GM23338 (cell line): ENCODE data around the gene CCDC27. TPM values are rescaled to one million over a fixed set of nuclear protein-coding genes. Genes with fewer than 3 reads are reported as not detected.

Experiments used
- ATAC-seq: fragments of 200-7000 bp; cut with Tn5 transposase; 3 replicates; pipeline ENCODE4 v1.9.1; 2020
- DNase-seq: peaks from one replicate; pipeline ENCODE4 v3.0.0-alpha.2; 2015; ENCODE audit warnings: low spot score
- H2AFZ ChIP-seq: fragments of 200-600 bp; sonication (generic); 2 replicates; pipeline ENCODE4 v1.8.0; 2016; ENCODE audit warnings: antibody characterized with exemption, mild to moderate bottlenecking, moderate library complexity
- H3F3A ChIP-seq: fragments of 200-600 bp; sonication (generic); replicated peaks from 2 replicates; pipeline ENCODE4 v1.8.0; 2017; ENCODE audit warnings: antibody characterized with exemption, mixed run types, low read depth
- H3K27ac ChIP-seq: fragments of 200-600 bp; sonication (generic); 2 replicates; pipeline ENCODE4 v1.6.1; 2016; ENCODE audit warnings: low read depth
- H3K27me3 ChIP-seq: fragments of 200-600 bp; sonication (generic); 2 replicates; pipeline ENCODE4 v1.8.0; 2016; ENCODE audit warnings: mild to moderate bottlenecking, mixed run types, moderate library complexity; ENCODE audit not compliant: insufficient read depth
- H3K36me3 ChIP-seq: fragments of 200-600 bp; sonication (generic); 2 replicates; pipeline ENCODE4 v1.8.0; 2016; ENCODE audit warnings: mild to moderate bottlenecking; ENCODE audit not compliant: insufficient read depth
- H3K4me1 ChIP-seq: fragments of 200-600 bp; sonication (generic); 2 replicates; pipeline ENCODE4 v1.8.0; 2016; ENCODE audit warnings: mild to moderate bottlenecking, moderate library complexity; ENCODE audit not compliant: insufficient read depth
- H3K4me2 ChIP-seq: fragments of 200-600 bp; sonication (generic); 2 replicates; pipeline ENCODE4 v1.7.1; 2017; ENCODE audit warnings: mixed run types
- H3K4me3 ChIP-seq: fragments of 200-600 bp; sonication (generic); 2 replicates; pipeline ENCODE4 v1.6.1; 2016; ENCODE audit warnings: mixed run types
- H3K79me2 ChIP-seq: fragments of 200-600 bp; sonication (generic); replicated peaks from 2 replicates; pipeline ENCODE4 v1.8.0; 2017; ENCODE audit warnings: mild to moderate bottlenecking; ENCODE audit not compliant: insufficient read depth
- H3K9me2 ChIP-seq: fragments of 200-600 bp; sonication (generic); 2 replicates; pipeline ENCODE4 v1.8.0; 2017; ENCODE audit not compliant: insufficient read depth
- H4K20me1 ChIP-seq: fragments of 200-600 bp; sonication (generic); replicated peaks from 2 replicates; pipeline ENCODE4 v1.8.0; 2017; ENCODE audit warnings: mild to moderate bottlenecking; ENCODE audit not compliant: insufficient read depth
- H3K27ac Mint-ChIP-seq: 2 replicates; pipeline ENCODE4 v1.8.0; 2020; ENCODE audit warnings: inconsistent platforms, mild to moderate bottlenecking, moderate library complexity, mixed read lengths
- H3K27me3 Mint-ChIP-seq: 3 replicates; pipeline ENCODE4 v1.8.0; 2022; ENCODE audit warnings: low read depth, mild to moderate bottlenecking, moderate library complexity, mixed read lengths, inconsistent platforms; ENCODE audit not compliant: insufficient read depth, poor library complexity
- H3K36me3 Mint-ChIP-seq: 3 replicates; pipeline ENCODE4 v1.8.0; 2021; ENCODE audit warnings: low read depth, mild to moderate bottlenecking, inconsistent platforms, moderate library complexity, mixed read lengths
- H3K4me1 Mint-ChIP-seq: 3 replicates; pipeline ENCODE4 v1.8.0; 2020; ENCODE audit warnings: mild to moderate bottlenecking, inconsistent platforms, mixed read lengths
- H3K4me3 Mint-ChIP-seq: 3 replicates; pipeline ENCODE4 v1.8.0; 2021; ENCODE audit warnings: moderate library complexity, mild to moderate bottlenecking, inconsistent platforms, mixed read lengths
- H3K9me3 Mint-ChIP-seq: 3 replicates; pipeline ENCODE4 v1.8.0; 2020; ENCODE audit warnings: moderate library complexity, mild to moderate bottlenecking, inconsistent platforms, mixed read lengths
- CREB1 ChIP-seq: fragments of 250-450 bp; sonication (Bioruptor Pico); IDR thresholded peaks from 2 replicates; pipeline ENCODE4 v1.5.0; 2020; ENCODE audit warnings: low read depth, mild to moderate bottlenecking, moderate library complexity
- EZH2 ChIP-seq: fragments of 200-600 bp; sonication (generic); IDR thresholded peaks from one replicate; pipeline ENCODE4 v1.8.0; 2017; ENCODE audit warnings: antibody characterized with exemption, mild to moderate bottlenecking, low read depth; ENCODE audit not compliant: unreplicated experiment
- EZH2phosphoT487 ChIP-seq: fragments of 200-600 bp; sonication (generic); IDR thresholded peaks from one replicate; pipeline ENCODE4 v1.8.1; 2018; ENCODE audit warnings: antibody characterized with exemption; ENCODE audit not compliant: unreplicated experiment
- JUNB ChIP-seq: IDR thresholded peaks from one replicate; pipeline ENCODE4 v1.6.1; 2016; ENCODE audit warnings: antibody characterized with exemption; ENCODE audit not compliant: unreplicated experiment
- NANOG ChIP-seq: IDR thresholded peaks from 2 replicates; pipeline ENCODE4 v1.6.1; 2016; ENCODE audit warnings: antibody characterized with exemption, borderline replicate concordance
- POLR2AphosphoS5 ChIP-seq: IDR thresholded peaks from 2 replicates; pipeline ENCODE4 v1.6.1; 2016; ENCODE audit warnings: antibody characterized with exemption, low read depth
- REST ChIP-seq: IDR thresholded peaks from one replicate; pipeline ENCODE4 v1.6.1; 2018; ENCODE audit warnings: antibody characterized with exemption; ENCODE audit not compliant: unreplicated experiment
- STAT1 ChIP-seq: IDR thresholded peaks from one replicate; pipeline ENCODE4 v1.6.1; 2016; ENCODE audit warnings: antibody characterized with exemption; ENCODE audit not compliant: unreplicated experiment
- ZNF114 ChIP-seq: fragments of 250-450 bp; sonication (Bioruptor Pico); IDR thresholded peaks from 2 replicates; pipeline ENCODE4 v1.5.0; 2020; ENCODE audit warnings: mild to moderate bottlenecking, moderate library complexity
- ZNF331 ChIP-seq: fragments of 250-450 bp; sonication (Bioruptor Pico); IDR thresholded peaks from 2 replicates; pipeline ENCODE4 v1.5.0; 2020; ENCODE audit warnings: low read depth, mild to moderate bottlenecking, moderate library complexity
- polyA plus RNA-seq: library from polyadenylated mRNA; unstranded; fragments of >200 nt; fragmentation: Nextera tagmentation; extraction: Ambion mirVana; gene quantifications from 2 replicates; pipeline ENCODE4 v1.2.1, GENCODE V29; 2016
- total RNA-seq: library from RNA; depleted of rRNA; stranded (reverse); fragments of >200 nt; shearing (Covaris generic); gene quantifications from 2 replicates; pipeline ENCODE4 v1.2.3, GENCODE V29; 2014
- TF ChIP-seq, protein P1 (sequence below), 2 experiments: fragments of 200-600 bp in 1 of 2; sonication (generic) in 1 of 2; conservative IDR thresholded peaks; 2 replicates each; pipeline versions ENCODE4 v1.5.1 to v1.6.1; 2016 to 2017; ENCODE audit warnings: antibody characterized with exemption in 2 of 2, low read depth in 2 of 2, mild to moderate bottlenecking in 2 of 2, moderate library complexity in 1 of 2
- TF ChIP-seq, protein P2 (sequence below): IDR thresholded peaks from 2 replicates; pipeline ENCODE4 v1.6.1; 2016; ENCODE audit warnings: antibody characterized with exemption

CCDC27 gene
- total and polyA plus RNA-seq, 2 experiments from 2014 or later = 0.18 to 0.45 TPM

DNA sequence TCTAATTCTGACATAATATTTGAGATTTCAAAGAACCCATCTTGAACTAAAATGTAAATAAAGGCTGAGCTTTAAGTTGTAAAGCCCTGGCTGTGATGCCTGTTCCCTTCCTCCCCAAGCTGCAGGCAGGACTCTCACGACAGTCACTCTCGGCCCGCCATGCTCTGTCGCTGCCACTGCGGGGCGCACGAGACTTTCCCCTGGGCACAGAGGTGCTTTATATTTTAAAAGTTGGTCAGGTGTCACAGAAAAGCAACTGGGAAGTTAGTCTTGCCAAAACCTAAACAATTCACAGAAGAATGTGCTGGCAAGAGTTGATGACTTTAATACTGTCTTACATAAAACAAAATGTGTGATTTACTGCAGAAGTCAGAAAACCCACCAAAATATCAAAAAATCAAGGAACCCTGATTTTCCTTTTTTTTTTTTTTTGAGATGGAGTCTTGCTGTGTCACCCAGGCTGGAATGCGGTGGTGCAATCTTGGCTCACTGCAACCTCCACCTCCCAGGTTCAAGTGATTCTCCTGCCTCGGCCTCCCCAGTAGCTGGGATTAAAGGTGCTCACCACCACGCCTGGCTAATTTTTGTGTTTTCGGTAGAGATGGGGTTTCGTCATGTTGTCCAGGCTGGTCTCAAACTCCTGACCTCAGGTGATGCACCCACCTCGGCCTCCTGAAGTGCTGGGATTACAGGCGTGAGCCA lies 33.4 kb downstream of the CCDC27 start:
- Histone ChIP-seq H3K27ac (peak overlapping the region; percentile 66; the same call in 1 of the 2 replicates), H3K79me2 (peaks cover 30% of the 10 kb centered on the region), H4K20me1 (peaks cover 13% of the 10 kb centered on the region), H3K4me2 (no peak overlapping the region), H3K4me1 (peaks cover 6% of the 10 kb centered on the region; the same call in 1 of the 2 replicates), H3K27me3 (no peaks in the 10 kb centered on the region), H3K4me3 (no peak overlapping the region), H2AFZ (no peak overlapping the region), H3K36me3 (peaks cover 30% of the 10 kb centered on the region), H3F3A (0 out of 2 replicates have a peak, but pooled peaks cover 5% of the 10 kb centered on the region), H3K9me2 (no peaks in the 10 kb centered on the region)
- DNase-seq = peak; percentile 82
- Mint-ChIP-seq H3K9me3 (no peaks in the 10 kb centered on the region), H3K27ac (peak overlapping the region; percentile 24; the same call in 1 of the 2 replicates), H3K4me3 (no peak overlapping the region; the same call in 2 of the 3 replicates), H3K27me3 (peaks cover 17% of the 10 kb centered on the region), H3K36me3 (peaks cover 74% of the 10 kb centered on the region), H3K4me1 (peaks cover 18% of the 10 kb centered on the region)
- peak; percentile 79 for ATAC-seq
- TF ChIP-seq, protein P1, sequence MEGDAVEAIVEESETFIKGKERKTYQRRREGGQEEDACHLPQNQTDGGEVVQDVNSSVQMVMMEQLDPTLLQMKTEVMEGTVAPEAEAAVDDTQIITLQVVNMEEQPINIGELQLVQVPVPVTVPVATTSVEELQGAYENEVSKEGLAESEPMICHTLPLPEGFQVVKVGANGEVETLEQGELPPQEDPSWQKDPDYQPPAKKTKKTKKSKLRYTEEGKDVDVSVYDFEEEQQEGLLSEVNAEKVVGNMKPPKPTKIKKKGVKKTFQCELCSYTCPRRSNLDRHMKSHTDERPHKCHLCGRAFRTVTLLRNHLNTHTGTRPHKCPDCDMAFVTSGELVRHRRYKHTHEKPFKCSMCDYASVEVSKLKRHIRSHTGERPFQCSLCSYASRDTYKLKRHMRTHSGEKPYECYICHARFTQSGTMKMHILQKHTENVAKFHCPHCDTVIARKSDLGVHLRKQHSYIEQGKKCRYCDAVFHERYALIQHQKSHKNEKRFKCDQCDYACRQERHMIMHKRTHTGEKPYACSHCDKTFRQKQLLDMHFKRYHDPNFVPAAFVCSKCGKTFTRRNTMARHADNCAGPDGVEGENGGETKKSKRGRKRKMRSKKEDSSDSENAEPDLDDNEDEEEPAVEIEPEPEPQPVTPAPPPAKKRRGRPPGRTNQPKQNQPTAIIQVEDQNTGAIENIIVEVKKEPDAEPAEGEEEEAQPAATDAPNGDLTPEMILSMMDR (conservative IDR thresholded peaks at IDR 0.05; ENCODE audit: low read depth in 2 of 2) = peak; percentile 86 to 87
- no peak for TF ChIP-seq CREB1

DNA sequence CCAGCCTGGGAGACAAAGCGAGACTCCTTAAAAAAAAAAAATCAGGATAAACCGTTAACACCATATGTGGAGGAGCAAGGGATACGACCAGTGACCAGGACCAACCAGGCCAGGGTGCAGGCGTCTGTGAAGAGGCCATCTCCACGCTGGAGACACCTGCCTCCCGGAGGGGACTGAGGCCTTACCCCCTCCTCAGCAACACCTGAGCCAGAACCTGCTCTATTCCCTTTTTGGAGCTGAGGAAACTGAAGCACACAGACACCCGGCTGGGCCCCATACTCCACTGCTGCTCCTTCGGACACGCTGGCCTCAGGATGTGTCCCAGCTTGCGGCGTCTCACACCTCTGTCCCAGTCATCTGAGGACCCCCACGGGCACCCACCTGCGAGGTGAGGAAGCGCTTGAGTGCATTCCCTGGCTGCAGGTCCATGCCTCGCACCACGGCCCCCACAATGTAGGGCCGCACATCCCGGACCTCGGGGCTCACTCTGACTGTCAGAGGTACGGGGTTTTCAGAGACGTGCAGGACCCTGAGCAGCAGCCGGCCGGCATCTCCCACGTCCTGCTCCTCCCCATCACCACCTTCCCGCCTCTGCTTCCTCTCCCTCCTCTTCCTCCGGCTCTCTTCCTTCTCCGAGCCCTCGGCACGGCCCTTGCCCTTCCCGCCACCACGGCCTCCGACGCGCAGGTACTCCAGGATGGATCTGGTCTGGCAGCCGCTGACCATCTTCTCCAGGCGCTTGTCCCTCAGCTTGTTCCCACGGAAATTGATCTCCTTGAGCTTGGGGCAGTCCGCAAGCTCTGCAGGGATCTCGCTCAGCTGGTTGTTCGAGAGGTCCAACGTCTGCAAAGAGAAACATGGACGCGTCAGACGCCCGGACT lies 34.5 kb downstream of the CCDC27 start:
- Histone ChIP-seq H3K27me3 (no peaks in the 10 kb centered on the region), H3K36me3 (peaks cover 19% of the 10 kb centered on the region), H3K4me1 (peaks cover 9% of the 10 kb centered on the region), H3K4me2 (no peak overlapping the region), H3F3A (0 out of 2 replicates have a peak, but pooled peaks cover 2% of the 10 kb centered on the region), H3K79me2 (peaks cover 40% of the 10 kb centered on the region), H4K20me1 (peaks cover 6% of the 10 kb centered on the region; the same call in 1 of the 2 replicates), H3K9me2 (no peaks in the 10 kb centered on the region), H3K27ac (peak overlapping the region; percentile 66; the same call in 1 of the 2 replicates), H3K4me3 (no peak overlapping the region), H2AFZ (no peak overlapping the region)
- Mint-ChIP-seq H3K4me1 (peaks cover 25% of the 10 kb centered on the region), H3K27me3 (peaks cover 17% of the 10 kb centered on the region), H3K9me3 (no peaks in the 10 kb centered on the region), H3K4me3 (no peak overlapping the region), H3K27ac (0 out of 2 replicates have a peak overlapping the region, but pooled peaks have one; percentile 59), H3K36me3 (peaks cover 67% of the 10 kb centered on the region)
- DNase-seq (no peak), ATAC-seq (no peak)
- TF ChIP-seq EZH2phosphoT487 (no peak), POLR2AphosphoS5 (no peak), EZH2 (no peak), ZNF114 (CRISPR knock-in tag) (no peak), REST (no peak), JUNB (no peak), NANOG (no peak), STAT1 (no peak), ZNF331 (CRISPR knock-in tag) (no peak), CREB1 (no peak)
- TF ChIP-seq, protein P1 (conservative IDR thresholded peaks at IDR 0.05; ENCODE audit: low read depth in 2 of 2) = no peak
- TF ChIP-seq, protein P2, sequence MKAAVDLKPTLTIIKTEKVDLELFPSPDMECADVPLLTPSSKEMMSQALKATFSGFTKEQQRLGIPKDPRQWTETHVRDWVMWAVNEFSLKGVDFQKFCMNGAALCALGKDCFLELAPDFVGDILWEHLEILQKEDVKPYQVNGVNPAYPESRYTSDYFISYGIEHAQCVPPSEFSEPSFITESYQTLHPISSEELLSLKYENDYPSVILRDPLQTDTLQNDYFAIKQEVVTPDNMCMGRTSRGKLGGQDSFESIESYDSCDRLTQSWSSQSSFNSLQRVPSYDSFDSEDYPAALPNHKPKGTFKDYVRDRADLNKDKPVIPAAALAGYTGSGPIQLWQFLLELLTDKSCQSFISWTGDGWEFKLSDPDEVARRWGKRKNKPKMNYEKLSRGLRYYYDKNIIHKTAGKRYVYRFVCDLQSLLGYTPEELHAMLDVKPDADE = no peak
